GM18951 (cell line): ENCODE data around the gene TMBIM6.
"Not testable (repeated sequence)": the region's sequence is repeated elsewhere in the genome, so short reads cannot be mapped to it uniquely, and the experiment has no call there.

Experiments
- POLR2A ChIP-seq: IDR thresholded peaks from 4 replicates; pipeline ENCODE4 v1.6.1; 2011; ENCODE audit warnings: mild to moderate bottlenecking; ENCODE audit not compliant: insufficient read length, insufficient read depth; ENCODE audit errors: extremely low read depth
- in situ Hi-C: fragments of 300-500 bp; cut with MboI; formaldehyde crosslinking; loops from one replicate; pipeline ENCODE4 v1.12.0; 2022; ENCODE audit warnings: low sequenced_read_pairs, mixed read lengths, inconsistent platforms; ENCODE audit not compliant: unreplicated experiment

TMBIM6 gene

DNA sequence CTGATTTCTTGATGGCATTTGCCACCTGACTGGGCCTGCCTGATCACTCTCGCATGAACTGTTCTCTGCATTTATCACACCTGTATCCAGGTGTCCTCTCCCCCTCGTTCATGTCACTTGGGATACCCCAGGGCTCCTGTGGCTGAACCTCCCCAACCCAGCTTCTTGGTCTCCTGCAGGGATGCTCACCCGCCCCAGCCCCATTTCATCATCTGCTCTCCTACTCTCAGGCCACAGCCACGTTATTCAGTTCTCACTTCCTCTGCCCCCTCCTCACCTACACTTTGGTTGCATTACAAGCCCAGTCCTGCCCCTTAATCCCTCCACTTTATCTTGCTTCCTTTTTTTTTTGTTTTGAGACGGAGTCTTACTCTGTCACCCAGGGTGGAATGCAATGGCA lies 35.5 kb downstream of the TMBIM6 start:
- in situ Hi-C loops = no loop called here
- no peak for TF ChIP-seq POLR2A

DNA sequence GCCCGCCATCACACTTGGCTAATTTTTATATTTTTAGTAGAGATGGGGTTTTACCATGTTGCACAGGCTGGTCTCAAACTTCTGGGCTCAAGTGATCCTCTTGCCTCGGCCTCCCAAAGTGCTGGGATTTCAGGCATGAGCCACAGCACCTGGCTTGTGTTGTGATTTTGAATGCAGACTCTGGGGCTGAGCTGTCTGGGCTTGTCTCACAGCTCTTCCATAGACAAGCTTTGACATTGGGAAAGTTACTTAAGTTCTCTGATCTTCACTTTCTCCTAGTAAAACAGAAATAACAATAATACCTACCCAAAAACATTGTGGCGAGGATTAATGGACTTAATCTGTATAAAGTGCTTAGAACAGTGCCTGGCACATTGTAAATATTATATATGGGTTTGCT lies 36.0 kb downstream of the TMBIM6 start:
- no peak for TF ChIP-seq POLR2A
- in situ Hi-C loops = no loop called here

DNA sequence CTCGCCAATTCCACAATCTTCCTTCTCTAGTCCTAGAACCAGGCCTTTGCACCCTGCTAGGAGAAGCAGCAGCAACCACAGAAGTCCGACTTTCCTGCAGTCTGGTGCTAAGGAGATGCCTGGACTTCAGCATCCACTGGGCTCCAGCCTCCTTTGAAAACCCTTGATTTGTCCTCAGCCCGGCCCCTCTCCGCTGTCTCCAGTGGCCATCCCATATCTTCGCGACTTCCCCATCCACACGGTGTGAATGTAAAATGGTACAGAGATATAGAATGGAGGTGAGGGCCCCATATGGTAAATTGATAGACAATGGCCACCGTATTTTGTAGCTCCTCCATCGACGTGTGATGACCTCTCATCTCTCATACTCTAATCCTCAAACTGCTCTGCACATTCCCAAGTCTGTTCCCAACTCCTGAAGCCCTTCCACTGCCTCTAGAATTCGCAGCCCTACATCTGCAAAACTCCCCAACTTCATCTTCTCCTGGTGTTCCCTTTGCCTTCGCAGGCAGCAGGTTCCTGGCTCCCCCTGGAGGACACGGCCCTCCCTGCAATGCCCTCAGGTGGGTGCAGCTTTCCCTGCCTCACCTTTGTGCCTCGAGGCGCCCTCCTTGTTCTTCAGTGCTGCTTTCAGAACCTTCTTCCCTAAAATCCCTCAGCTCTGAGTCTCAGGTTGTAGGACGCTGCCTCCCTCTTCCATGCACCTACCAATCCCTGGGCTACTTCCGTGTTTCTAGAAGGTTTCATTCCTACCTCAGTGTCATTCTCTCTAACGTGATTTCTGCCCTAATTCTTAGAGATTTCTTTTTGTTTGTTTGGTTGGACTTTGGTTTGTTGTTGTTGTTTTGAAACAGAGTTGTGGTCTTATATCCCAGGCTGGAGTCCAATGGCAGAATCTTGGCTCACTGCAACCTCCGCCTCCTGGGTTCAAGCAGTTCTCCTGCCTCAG lies 36.7 kb downstream of the TMBIM6 start:
- no peak for TF ChIP-seq POLR2A
- in situ Hi-C loops = no loop called here

DNA sequence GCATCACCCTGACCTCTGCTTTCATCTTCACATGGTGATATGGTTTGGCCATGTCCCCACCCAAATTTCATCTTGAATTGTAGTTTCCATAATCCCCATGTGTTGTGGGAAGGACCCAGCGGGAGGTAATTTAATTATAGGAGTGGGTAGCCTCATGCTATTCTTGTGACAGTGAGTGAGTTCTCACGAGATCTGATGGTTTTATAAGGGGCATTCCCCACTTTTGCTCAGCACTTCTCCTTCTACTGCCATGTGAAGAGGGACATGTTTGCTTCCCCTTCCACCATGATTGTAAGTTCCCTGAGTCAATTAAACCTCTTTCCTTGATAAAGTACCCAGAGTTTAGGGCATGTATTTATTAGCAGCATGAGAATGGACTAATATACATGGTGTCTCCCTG lies 38.2 kb downstream of the TMBIM6 start:
- TF ChIP-seq POLR2A = no peak
- in situ Hi-C loops = no loop called here

DNA sequence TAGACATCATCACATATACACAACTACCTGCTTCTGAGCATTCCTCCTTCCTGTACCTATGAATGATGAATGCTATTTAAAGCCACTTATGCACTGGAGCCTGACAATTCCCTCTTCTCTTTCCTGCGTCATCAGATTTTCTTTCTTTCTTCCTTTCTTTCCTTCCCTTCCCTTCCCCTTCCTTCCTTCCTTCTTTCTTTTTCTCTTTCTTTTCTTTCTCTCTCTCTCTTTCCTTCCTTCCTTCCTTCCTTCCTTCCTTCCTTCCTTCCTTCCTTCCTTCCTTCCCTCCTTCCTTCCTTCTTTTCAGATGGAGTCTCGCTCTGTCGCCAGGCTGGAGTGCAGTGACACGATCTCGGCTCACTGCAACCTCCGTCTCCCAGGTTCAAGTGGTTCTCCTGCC lies 39.6 kb downstream of the TMBIM6 start:
- in situ Hi-C loops = not testable (repeated sequence)

DNA sequence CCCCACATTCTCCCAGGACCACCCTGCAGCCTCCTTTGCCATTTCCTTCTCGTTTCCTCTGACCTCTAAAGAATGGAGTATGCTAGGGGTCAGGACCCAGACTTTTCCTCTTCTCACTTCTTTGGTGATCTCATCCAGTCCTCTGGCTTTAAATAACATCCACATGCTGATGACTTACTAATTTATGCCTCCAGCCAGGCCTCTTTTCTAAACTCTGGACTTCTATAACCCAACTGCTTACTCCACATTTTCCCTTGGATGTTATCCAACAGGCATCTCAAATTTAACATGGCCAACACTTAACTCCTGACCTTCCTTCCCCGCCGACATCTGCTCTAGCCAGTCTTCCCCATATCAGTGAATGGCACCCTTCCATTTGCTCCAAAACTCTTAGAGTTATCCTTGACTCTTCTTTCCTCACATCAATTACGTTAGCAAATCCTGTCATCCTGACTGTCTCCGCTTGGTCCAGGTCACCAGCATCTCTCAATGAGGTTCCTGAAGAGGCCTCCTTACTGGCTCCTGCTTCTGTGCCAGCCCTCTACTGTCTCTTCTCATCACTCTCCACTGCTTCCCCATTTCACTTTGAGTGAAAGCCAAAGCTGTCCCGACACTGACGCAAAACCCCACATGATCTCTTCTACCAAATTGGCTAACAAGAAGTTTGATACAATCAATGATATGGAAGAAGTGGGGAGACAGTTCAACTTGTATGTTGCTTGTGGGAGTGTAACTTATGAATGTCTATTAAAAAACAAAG lies 42.7 kb downstream of the TMBIM6 start:
- TF ChIP-seq POLR2A = no peak
- in situ Hi-C loops = no loop called here

DNA sequence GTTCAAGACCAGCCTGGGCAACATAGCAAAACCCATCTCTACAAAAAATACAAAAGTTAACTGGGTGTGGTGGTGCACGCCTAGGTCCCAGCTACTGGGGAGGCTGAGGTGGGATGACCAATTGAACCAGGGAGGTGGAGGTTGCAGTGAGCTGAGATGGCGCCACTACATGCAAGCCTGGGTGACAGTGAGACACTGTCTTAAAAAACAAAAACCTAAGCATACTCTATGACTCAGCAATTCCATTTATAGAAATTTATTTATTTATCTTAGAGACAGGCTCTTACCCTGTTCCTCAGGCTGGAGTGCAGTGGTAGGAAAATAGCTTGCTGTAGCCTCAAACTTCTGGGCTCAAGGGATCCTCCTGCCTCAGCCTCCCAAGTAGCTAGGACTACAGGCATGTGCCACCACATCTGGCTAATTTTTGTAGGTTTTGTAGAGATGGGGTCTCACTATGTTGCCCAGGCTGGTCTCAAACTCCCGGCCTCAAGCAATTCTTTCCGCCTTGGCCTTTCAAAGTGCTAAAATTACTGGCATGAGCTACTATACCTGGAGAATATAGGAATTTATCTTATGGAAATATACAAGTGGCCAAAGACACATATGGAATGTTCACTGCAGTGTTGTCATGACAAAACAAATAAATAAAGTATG lies 43.5 kb downstream of the TMBIM6 start:
- in situ Hi-C loops = no loop called here

DNA sequence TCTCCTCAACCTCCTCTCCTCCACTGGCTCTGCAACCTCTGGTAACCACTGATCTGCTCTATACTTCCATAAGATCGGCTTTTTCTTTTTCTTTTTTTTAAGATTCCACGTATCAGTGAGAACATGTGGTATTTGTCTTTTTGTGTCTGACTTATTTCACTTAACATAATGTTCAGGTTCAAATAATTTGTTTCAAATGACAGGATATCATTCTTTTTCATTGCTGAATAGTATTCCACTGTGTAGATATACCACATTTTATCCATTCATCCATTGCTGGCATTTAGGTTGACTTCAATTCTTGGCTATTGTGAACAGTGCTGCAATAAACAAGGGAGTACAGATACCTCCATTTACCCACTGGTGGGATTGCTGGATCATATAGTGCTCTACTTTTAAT lies 46.3 kb downstream of the TMBIM6 start:
- TF ChIP-seq POLR2A = no peak
- in situ Hi-C loops = no loop called here

More for the DNA sequence above, 43.5 kb downstream of the TMBIM6 start:
- TF ChIP-seq POLR2A = no peak

DNA sequence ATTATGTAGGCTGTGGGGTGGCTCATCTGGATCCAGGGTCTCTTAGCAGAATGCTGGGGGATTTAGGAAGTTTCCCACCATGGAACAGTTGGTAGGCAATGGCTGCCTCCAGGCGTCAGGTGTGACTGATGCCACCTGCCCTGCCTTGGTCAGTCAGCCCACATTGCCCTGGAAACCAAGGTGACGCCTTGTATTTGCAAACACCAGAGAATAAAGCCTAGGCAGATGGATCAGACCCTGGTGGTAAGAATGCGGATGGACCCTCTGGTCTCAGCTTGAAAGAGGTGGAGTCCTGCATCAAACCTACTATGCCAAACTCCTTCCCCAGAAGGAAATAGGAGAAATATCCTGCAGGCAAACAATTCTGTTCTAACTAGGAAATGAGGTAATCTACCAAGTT lies 48.6 kb downstream of the TMBIM6 start:
- in situ Hi-C loops = no loop called here

DNA sequence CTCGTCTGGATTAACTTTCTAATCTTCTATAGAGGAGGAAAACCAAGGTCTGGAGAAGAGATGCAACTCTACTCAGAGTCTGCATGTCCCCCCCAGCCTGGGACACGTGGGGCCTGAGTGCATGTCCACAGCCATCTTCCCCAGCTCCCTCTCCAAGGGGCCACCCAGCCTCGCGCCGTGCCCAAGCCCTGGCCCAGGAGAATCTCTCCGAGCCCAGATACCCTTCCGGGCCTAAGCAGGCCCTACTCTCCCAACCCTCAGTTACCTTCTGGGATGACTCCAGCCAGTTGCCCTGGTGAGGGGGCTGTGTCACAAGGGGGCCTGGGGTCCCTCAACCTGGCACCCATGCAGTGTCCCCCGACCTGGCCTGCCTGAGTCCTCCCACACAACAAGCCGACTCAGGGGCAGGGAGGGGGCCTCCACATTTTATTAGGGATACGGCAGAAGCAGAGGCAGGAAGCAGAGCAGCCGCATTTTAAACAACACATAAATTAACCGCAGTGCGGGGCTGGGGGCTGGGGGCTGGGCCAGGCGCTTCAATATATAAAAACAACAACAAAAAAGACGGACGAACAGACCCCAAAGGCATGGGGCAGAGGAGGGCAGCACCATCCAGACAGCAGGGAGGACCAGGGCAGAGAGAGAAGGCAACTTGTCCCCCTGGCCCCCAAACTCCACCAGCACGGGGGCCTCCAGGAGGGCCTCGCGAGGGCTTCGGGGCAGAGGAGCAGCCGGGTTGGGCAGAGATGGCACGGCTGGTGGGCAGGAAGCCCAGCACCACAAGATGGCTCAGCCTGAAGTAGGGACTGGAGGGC lies 49.6 kb downstream of the TMBIM6 start:
- in situ Hi-C loops = no loop called here
- no peak for TF ChIP-seq POLR2A

More for the DNA sequence above, 48.6 kb downstream of the TMBIM6 start:
- no peak for TF ChIP-seq POLR2A

DNA sequence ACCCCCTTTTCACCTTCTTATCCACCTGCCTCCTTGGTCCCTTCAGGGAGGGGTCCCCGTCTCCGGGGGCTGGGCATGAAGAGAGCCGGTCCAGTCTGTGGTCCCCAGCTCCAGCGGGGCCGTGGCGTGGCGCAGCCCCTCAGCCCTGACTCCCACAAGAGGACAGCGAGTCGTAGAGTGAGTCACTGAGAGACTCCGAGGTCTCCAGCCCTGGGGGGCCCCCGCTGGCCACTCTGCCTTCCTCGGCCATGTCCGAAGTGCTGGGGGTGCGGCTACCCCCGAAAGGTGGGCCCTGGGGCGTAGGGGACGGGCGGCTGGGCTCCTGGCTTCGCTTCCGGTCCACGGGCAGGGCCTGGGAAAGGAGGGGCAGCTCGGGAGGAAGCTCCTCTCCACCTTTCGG lies 50.3 kb downstream of the TMBIM6 start:
- in situ Hi-C loops = no loop called here
- no peak for TF ChIP-seq POLR2A

DNA sequence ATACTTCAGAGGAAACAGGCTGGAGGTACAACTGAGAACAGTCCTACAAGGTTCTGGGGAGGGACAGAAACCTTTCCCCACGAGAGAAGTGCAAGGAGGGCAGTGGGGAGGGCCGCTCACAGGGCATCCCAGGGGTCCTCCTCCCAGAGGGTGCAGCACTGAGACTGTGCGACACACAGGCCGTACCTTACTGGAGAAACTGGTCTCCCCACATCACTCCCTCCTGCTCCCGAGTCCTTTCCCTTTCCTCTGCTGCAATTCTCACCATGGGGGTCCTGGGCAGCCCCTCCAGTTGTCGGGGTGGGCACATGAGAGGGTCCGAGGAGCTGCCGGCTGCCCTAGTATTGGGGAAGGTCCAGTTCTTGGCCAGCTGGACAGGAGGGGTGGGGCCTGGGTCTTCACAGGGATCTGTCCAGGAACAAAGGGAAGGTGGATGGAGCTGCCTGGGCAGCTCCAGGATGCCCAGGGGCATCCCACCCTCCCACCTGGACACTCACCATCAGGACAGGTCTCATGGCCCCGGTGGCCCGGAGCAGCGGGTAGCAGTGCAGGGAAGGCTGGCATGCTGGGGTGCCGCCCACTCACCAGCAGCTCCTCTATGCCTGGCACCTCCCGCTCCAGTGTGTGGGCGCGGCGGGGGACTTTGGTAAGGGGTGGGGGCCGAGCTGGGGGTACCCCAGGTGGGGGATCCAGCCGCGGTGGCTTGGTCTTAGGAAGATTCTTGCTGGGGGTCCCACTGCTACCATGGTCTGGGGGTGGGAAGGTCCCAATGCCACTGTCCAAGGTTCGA lies 51.0 kb downstream of the TMBIM6 start:
- in situ Hi-C loops = no loop called here
- no peak for TF ChIP-seq POLR2A

DNA sequence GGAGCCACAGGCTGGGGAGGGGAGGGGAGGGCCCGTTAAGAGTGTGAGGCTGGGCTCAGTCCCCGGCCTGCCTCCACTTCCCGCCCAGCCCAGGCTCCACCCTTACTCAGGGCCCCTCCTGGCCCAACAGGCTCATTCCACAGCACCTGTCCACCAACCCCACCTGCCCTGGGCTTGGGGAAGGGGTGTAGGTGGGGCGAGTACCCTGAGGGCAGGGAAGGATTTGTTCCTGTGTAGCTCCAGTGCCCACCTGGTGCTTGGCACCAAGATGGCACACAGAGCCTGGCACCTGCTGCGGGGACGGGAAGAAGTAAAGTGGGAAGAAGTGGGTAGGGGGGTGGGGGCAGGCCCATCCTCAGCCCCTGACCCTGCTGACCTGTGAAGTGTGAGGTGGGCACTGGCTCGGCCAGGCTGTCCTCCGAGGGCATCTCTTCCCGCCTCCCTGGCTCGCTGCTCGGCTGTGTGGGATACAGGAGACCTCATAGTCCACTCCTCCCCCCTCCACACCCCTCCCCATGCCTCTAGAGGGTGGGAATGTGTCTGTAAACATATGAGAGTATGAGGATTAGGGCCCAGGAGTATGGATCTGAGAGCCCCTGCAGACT lies 51.7 kb downstream of the TMBIM6 start:
- in situ Hi-C loops = no loop called here
- TF ChIP-seq POLR2A = no peak
